HUES6 (cell line): Measurements from ENCODE around the gene CNR1.
"Not testable (repeated sequence)": the region's sequence is repeated elsewhere in the genome, so short reads cannot be mapped to it uniquely, and the experiment has no call there.

Experiments
- H3K27ac ChIP-seq: 2 replicates; pipeline ENCODE4 v1.7.0; 2013; ENCODE audit warnings: low read depth, mild to moderate bottlenecking, low read length, inconsistent platforms
- H3K27me3 ChIP-seq: 2 replicates; pipeline ENCODE4 v1.6.1; 2013; ENCODE audit warnings: low read length; ENCODE audit not compliant: control insufficient read depth, insufficient read depth
- H3K36me3 ChIP-seq: 2 replicates; pipeline ENCODE4 v1.6.1; 2013; ENCODE audit warnings: low read length; ENCODE audit not compliant: control insufficient read depth, insufficient read depth
- H3K4me1 ChIP-seq: 2 replicates; pipeline ENCODE4 v1.6.1; 2013; ENCODE audit warnings: low read length; ENCODE audit not compliant: control insufficient read depth, insufficient read depth
- H3K4me3 ChIP-seq: 2 replicates; pipeline ENCODE4 v1.5.1; 2013; ENCODE audit warnings: low read depth, low read length
- H3K9ac ChIP-seq: one replicate; pipeline ENCODE4 v1.6.1; 2013; ENCODE audit warnings: mild to moderate bottlenecking, low read length
- H3K9me3 ChIP-seq: 2 replicates; pipeline ENCODE4 v1.6.1; 2013; ENCODE audit warnings: low read depth, low read length; ENCODE audit not compliant: control insufficient read depth, insufficient read depth

Gene CNR1

DNA sequence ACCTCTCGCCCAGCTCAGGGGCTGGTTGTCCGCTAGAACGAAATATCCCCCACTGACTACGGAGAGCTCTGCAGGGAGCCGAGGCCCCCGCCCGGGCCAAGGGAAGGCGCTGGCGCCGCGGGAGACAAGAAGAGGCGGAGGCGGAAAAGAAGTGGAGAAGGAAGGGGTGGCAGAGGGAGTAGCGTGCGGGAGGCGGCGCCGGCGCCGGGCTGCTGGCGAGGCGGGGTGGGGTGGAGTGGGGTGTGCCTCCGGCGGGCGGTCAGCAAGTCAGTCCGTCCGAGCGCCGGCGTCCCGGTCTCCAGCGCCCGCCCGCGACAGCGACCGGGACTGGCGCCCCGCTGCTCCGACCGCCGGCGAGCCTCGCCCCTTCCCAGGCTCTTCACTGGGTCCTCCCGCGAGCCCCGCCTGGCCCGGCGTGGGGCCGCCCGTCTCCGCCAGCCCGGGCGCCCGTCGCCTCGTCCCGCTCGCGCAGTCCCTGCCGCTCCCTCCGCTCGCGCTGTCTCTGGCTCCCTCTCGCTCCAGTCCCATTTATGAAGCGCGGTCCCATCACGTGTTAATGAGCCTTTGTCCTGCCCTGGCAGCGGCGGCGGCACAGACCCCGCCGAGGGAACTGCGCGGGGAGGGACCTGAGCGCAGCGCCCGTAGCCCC is at the start of gene CNR1:
CNR1 (minus strand) TSS at position 504 of the 649 bp plus-strand sequence. CDS start 21,073 bp downstream, outside the sequence.
- no peaks in the 10 kb centered on the region for H3K36me3 ChIP-seq
- peak within 1 kb of the TSS; percentile 52 for H3K9ac ChIP-seq
- no peaks in the 10 kb centered on the region for H3K4me1 ChIP-seq
- H3K27ac ChIP-seq, result no peak within 1 kb of the TSS
- no peaks in the 10 kb centered on the region for H3K9me3 ChIP-seq
- peaks cover 68% of the 10 kb centered on the region for H3K27me3 ChIP-seq
- peak within 1 kb of the TSS; percentile 75 for H3K4me3 ChIP-seq

DNA sequence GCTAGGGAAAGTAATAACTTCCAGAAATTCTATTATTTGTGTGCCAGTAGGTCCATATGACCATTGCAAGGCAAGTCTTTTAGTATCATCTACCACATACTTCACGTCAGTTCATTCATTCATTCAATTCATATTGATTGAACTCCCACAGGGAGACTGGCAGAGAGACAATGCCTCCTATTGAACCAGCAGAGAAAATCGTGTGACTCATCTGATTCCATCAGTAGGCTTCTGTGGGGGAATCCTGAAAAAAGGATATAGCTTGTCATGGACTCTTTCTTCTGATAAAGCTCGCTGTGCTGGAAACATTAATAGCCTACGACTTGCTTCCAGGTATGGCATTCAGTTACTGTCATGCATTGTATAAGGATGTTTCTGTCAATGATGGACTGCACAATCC is 45.3 kb upstream of the CNR1 start:
- Histone ChIP-seq H3K4me1 (peaks cover 12% of the 10 kb centered on the region), H3K27me3 (no peaks in the 10 kb centered on the region), H3K27ac (no peak overlapping the region), H3K4me3 (no peak overlapping the region), H3K9ac (no peak overlapping the region), H3K9me3 (no peaks in the 10 kb centered on the region), H3K36me3 (no peaks in the 10 kb centered on the region)

DNA sequence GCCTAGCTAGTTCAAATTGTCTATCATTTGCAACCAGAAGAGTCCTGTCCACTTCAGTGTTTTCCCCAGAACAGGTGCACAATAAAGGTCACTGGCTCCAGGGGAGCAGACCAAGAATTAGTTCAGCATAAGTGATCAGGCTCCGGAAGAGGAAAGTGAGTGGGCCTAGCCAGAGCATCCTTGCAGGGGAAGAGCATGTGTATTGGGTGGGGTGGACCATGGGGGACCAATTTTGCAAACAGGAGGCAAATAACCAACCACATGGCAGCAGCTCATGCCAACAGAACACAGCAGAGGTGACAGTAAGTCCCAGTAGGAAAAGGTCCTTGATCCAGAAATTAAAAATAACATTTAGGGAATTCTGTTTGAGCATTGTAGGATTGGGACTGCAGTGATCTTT is 43.2 kb upstream of the CNR1 start:
- Histone ChIP-seq H3K9me3 (0 out of 2 replicates have a peak, but pooled peaks cover 2% of the 10 kb centered on the region), H3K36me3 (no peaks in the 10 kb centered on the region), H3K9ac (no peak overlapping the region), H3K27ac (no peak overlapping the region), H3K4me3 (no peak overlapping the region), H3K27me3 (no peaks in the 10 kb centered on the region), H3K4me1 (peaks cover 9% of the 10 kb centered on the region)

DNA sequence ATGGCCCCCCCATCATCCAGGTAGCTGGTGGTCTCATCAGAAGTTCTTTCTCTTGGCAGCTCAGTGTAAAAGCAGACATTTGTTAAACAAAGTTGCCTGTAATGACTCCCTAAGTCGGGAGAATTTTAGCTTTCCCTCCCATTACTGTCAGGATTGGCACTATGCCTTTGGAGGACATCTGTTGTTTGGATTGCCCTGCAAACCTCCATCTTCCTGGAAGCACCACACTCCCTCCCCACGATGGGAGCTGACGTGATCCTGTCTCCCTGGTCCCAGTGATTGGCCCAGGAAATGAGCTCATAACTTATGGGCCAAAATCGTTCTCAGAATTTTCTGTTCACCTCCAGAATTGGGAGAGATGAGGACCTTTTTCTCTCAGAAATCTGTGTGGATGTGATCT is 42.6 kb upstream of the CNR1 start:
- H3K4me1 ChIP-seq, result peaks cover 9% of the 10 kb centered on the region
- no peak overlapping the region for H3K27ac ChIP-seq
- no peaks in the 10 kb centered on the region for H3K36me3 ChIP-seq
- H3K9ac ChIP-seq, result no peak overlapping the region
- no peaks in the 10 kb centered on the region for H3K27me3 ChIP-seq
- no peak overlapping the region for H3K4me3 ChIP-seq
- H3K9me3 ChIP-seq, result peaks cover 3% of the 10 kb centered on the region; the same call in 1 of the 2 replicates

DNA sequence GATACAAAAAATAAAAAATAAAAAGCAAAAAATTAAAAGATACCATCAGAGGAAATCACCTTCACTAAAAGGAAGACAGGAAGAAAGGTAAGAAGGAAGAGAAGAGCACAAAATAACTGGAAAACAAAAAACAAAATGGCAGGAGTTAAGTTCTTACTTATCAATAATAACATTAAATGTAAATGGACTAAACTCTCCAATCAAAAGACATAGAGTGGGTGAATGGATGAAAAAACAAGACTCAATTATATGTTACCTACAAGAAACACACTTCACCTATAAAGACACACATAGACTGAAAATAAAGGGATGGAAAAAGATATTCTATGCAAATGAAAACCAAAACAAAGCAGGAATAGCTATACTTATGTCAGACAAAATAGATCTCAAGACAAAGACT is 35.6 kb upstream of the CNR1 start:
- H3K27me3 ChIP-seq, H3K4me3 ChIP-seq, H3K9me3 ChIP-seq, H3K27ac ChIP-seq, H3K4me1 ChIP-seq, H3K9ac ChIP-seq, H3K36me3 ChIP-seq: not testable (repeated sequence)

DNA sequence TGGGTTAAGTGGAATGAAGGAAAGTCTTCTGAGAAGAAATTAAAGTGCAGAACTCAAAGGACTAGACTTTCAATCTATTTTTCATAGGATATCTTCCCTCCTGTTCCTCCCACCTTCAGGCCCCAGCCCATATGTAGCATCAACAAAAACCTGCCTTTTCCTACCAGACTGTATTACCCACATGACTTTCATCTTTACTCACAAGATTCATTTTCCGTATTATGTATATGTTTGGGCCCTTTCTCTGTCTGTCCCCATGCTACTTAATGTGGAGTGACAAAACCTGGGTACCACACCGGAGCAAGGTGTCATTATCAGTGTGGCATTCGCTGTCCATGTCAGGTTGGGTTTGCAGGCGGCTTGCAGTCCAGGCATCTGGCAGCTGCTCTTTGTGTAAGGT is 18.8 kb upstream of the CNR1 start:
- peaks cover 12% of the 10 kb centered on the region for H3K4me1 ChIP-seq
- no peaks in the 10 kb centered on the region for H3K36me3 ChIP-seq
- no peaks in the 10 kb centered on the region for H3K27me3 ChIP-seq
- no peak overlapping the region for H3K27ac ChIP-seq
- no peak overlapping the region for H3K4me3 ChIP-seq
- H3K9ac ChIP-seq, result no peak overlapping the region
- peaks cover 5% of the 10 kb centered on the region for H3K9me3 ChIP-seq

DNA sequence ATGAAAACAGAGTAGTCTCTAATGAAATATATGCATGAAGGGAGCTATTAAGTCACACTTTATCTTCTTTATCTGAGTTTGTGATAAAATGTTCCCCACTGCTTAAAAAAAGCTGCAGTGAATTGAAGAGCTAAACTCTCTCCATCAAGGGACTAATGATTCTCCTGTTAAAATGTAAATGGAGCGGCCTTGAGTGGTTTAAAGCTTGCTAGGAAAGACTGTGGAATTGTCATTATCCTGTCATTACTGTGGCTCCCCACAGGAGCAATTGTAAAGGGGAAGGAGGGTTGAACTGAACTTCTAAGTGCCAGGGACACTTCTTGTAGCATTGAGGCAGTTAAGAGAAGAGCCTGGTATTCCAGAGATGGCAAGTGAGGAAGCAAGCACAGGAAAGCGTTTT is 17.3 kb upstream of the CNR1 start:
- Histone ChIP-seq H3K36me3 (no peaks in the 10 kb centered on the region), H3K9me3 (peaks cover 5% of the 10 kb centered on the region), H3K27ac (no peak overlapping the region), H3K4me1 (peaks cover 20% of the 10 kb centered on the region), H3K9ac (no peak overlapping the region), H3K27me3 (no peaks in the 10 kb centered on the region), H3K4me3 (no peak overlapping the region)

DNA sequence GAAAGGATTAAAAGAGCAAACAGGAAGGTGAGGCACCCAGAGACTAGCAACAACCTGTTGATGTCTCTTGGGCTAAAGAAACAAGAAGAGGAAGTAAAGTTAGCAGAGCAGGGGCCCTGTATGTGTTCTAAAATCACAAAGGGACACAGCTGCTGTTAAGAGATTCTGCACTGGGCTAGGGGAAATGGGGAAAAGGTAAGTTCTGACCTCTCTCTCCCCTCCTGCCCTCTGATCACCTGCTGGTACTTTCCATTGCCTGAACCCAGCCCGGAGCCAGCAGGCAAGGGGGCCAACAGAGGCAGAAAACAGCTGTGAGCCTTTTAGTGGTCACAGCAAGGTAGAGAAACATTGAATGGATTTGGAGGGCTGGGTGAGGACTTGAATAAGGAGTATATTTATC is 13.5 kb upstream of the CNR1 start:
- H3K27me3 ChIP-seq, result no peaks in the 10 kb centered on the region
- no peak overlapping the region for H3K27ac ChIP-seq
- H3K9me3 ChIP-seq, result peaks cover 5% of the 10 kb centered on the region
- no peak overlapping the region for H3K9ac ChIP-seq
- H3K4me1 ChIP-seq, result peaks cover 20% of the 10 kb centered on the region
- H3K36me3 ChIP-seq, result no peaks in the 10 kb centered on the region
- H3K4me3 ChIP-seq, result no peak overlapping the region

DNA sequence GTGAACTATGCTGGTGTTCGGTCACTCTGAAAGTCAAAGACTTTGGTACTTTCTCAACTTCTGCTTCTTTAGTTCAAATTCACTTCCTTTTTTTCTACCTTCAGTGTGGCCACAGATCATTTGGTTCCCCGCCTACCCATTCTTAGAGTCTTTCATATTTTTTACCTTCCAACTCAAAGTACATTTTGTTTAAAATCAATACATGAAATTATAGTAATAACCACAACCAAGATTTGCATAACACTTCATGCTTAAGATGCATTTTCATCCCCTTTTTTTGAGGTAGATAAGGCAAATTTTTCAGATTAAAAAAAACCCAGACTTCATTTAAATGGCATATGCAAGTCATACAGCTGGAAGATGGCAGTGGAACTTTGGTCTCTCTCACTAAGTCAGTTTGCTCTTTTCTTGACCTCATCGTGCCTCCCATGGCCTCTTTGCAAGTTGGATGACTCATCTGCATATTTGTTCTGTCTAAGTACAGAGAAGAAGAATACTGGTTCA is 11.9 kb upstream of the CNR1 start:
- Histone ChIP-seq H3K4me1 (peaks cover 7% of the 10 kb centered on the region; the same call in 1 of the 2 replicates), H3K9ac (no peak overlapping the region), H3K36me3 (no peaks in the 10 kb centered on the region), H3K9me3 (peaks cover 5% of the 10 kb centered on the region), H3K27ac (no peak overlapping the region), H3K27me3 (no peaks in the 10 kb centered on the region), H3K4me3 (no peak overlapping the region)

DNA sequence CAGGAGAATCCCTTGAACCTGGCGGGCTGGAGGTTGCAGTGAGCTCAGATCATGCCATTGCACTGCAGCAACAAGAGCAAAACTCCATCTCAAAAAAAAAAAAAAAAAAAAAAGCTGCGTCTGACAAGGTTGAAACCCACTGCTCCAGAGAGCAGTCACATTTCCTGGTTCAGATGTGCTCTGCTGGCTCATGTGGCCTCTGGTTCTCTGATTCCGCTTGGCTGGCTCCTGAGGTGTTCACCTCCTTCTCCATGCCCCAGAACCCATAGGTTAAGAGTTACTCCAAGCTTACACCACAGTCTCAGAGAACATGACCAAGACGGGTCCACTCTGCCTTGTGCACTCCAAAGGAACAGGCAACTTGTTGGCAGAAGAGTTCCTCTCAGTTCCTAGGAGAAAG is 8.8 kb upstream of the CNR1 start:
- peaks cover 7% of the 10 kb centered on the region; the same call in 1 of the 2 replicates for H3K4me1 ChIP-seq
- no peak overlapping the region for H3K4me3 ChIP-seq
- H3K27me3 ChIP-seq, result peaks cover 7% of the 10 kb centered on the region
- no peak overlapping the region for H3K27ac ChIP-seq
- H3K9ac ChIP-seq, result no peak overlapping the region
- no peaks in the 10 kb centered on the region for H3K36me3 ChIP-seq
- H3K9me3 ChIP-seq, result no peaks in the 10 kb centered on the region

DNA sequence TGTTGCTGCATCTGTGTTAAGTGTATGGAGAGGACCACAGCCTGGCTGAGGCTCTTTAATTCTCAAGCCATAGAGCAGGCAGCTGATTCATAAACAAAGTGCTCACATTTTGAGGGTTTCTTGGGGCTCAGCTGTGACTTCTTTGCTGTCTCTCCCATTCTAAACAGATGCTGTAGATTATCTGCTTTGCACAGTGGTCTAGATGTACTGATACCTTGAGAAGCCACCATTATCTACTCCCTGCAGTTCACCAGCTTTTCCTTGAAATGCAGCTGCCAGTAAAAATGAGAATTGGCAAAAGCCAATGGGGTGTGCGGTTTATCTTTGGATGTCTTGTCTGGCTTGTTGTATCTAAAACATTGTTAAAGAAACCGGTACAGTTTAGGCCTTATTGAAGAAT is 5.2 kb upstream of the CNR1 start:
- Histone ChIP-seq H3K36me3 (no peaks in the 10 kb centered on the region), H3K4me1 (no peaks in the 10 kb centered on the region), H3K9me3 (no peaks in the 10 kb centered on the region), H3K9ac (no peak overlapping the region), H3K27ac (no peak overlapping the region), H3K27me3 (peaks cover 43% of the 10 kb centered on the region), H3K4me3 (no peak overlapping the region)
